Measurements from ENCODE around the gene FERD3L.

GRCh38 chr7:19099924-19100323 is 45.3 kb downstream of the FERD3L start:
- TF ChIP-seq CTCF (IDR thresholded peaks at IDR 0.05; ENCODE audit: extremely low read depth in 1 of 2, insufficient read depth in 1 of 2, low read depth in 1 of 2, low read length in 2 of 2) (no peak), MAX (IDR thresholded peaks at IDR 0.05; ENCODE audit: insufficient read depth, insufficient read length) (no peak), POLR2A (IDR thresholded peaks at IDR 0.05; ENCODE audit: low read depth, low read length) (no peak), JUN (IDR thresholded peaks at IDR 0.05; ENCODE audit: borderline replicate concordance, insufficient read depth, insufficient read length, low read depth) (no peak), MYC (IDR thresholded peaks at IDR 0.05; ENCODE audit: low read depth, low read length) (no peak), POLR2AphosphoS5 (IDR thresholded peaks at IDR 0.05; ENCODE audit: insufficient read depth, low read depth, low read length) (no peak), EZH2 (IDR thresholded peaks at IDR 0.05; ENCODE audit: borderline replicate concordance, low read depth, low read length, severe bottlenecking) (no peak), GATA2 (IDR thresholded peaks at IDR 0.05; ENCODE audit: insufficient read depth, insufficient read length, low read depth, low read length) (no peak)

Data from endothelial cell of umbilical vein (primary cell).